Renal pelvis (tissue), 12 donors: ENCODE results near the gene HNRNPR. TPM values are rescaled to one million over a fixed set of nuclear protein-coding genes. Genes with fewer than 3 reads are reported as not detected.
"Not testable (repeated sequence)": the region's sequence is repeated elsewhere in the genome, so short reads cannot be mapped to it uniquely, and the experiment has no call there.

Source experiments
- DNase-seq: peaks from one replicate; pipeline ENCODE4 v3.0.0-alpha.2; 2013
- long read RNA-seq, 16 experiments: transcript quantifications; one replicate each; lab custom pipeline, GENCODE V29; 2026
- polyA plus RNA-seq, 3 donors: library from polyadenylated mRNA; unstranded; fragments of 120-200 nt; gene quantifications; one replicate each; pipeline ENCODE4 v1.2.1, GENCODE V29; 2013; ENCODE audit not compliant: insufficient read length in 3 of 3

Gene HNRNPR
- polyA plus RNA-seq = 100 to 1,000 TPM; 233 to 258 (median 243) TPM
- long read RNA-seq, donor 1, full-length matches to known transcripts = 35 of 81 reads
- long read RNA-seq, donor 1, partial matches to known transcripts = 11 of 81 reads
- long read RNA-seq, donor 1, other reads (novel, unspliced or antisense) = 35 of 81 reads
- long read RNA-seq, donor 2, full-length matches to known transcripts = 36 of 107 reads
- long read RNA-seq, donor 2, partial matches to known transcripts = 36 of 107 reads
- long read RNA-seq, donor 2, other reads (novel, unspliced or antisense) = 35 of 107 reads
- long read RNA-seq, donor 3, full-length matches to known transcripts = 41 of 109 reads
- long read RNA-seq, donor 3, partial matches to known transcripts = 47 of 109 reads
- long read RNA-seq, donor 3, other reads (novel, unspliced or antisense) = 21 of 109 reads
- long read RNA-seq, donor 4, full-length matches to known transcripts = 24 of 48 reads
- long read RNA-seq, donor 4, partial matches to known transcripts = 6 of 48 reads
- long read RNA-seq, donor 4, other reads (novel, unspliced or antisense) = 18 of 48 reads
- long read RNA-seq, donor 5, full-length matches to known transcripts = 15 of 24 reads
- long read RNA-seq, donor 5, partial matches to known transcripts = 0 of 24 reads
- long read RNA-seq, donor 5, other reads (novel, unspliced or antisense) = 9 of 24 reads
- long read RNA-seq, donor 6, full-length matches to known transcripts = 28 of 62 reads
- long read RNA-seq, donor 6, partial matches to known transcripts = 11 of 62 reads
- long read RNA-seq, donor 6, other reads (novel, unspliced or antisense) = 23 of 62 reads
- long read RNA-seq, donor 7, full-length matches to known transcripts = 27 of 99 reads
- long read RNA-seq, donor 7, partial matches to known transcripts = 52 of 99 reads
- long read RNA-seq, donor 7, other reads (novel, unspliced or antisense) = 20 of 99 reads
- long read RNA-seq, donor 8, full-length matches to known transcripts = 14 of 36 reads
- long read RNA-seq, donor 8, partial matches to known transcripts = 15 of 36 reads
- long read RNA-seq, donor 8, other reads (novel, unspliced or antisense) = 7 of 36 reads
- long read RNA-seq, donor 9, full-length matches to known transcripts = 39 of 96 reads
- long read RNA-seq, donor 9, partial matches to known transcripts = 18 of 96 reads
- long read RNA-seq, donor 9, other reads (novel, unspliced or antisense) = 39 of 96 reads
- long read RNA-seq, donor 10, full-length matches to known transcripts = 23 of 70 reads
- long read RNA-seq, donor 10, partial matches to known transcripts = 23 of 70 reads
- long read RNA-seq, donor 10, other reads (novel, unspliced or antisense) = 24 of 70 reads
- long read RNA-seq, donor 11, full-length matches to known transcripts = 16 of 49 reads
- long read RNA-seq, donor 11, partial matches to known transcripts = 27 of 49 reads
- long read RNA-seq, donor 11, other reads (novel, unspliced or antisense) = 6 of 49 reads
- long read RNA-seq, donor 12, full-length matches to known transcripts = 35 of 111 reads
- long read RNA-seq, donor 12, partial matches to known transcripts = 46 of 111 reads
- long read RNA-seq, donor 12, other reads (novel, unspliced or antisense) = 30 of 111 reads
- long read RNA-seq, donor 13, full-length matches to known transcripts = 21 of 44 reads
- long read RNA-seq, donor 13, partial matches to known transcripts = 6 of 44 reads
- long read RNA-seq, donor 13, other reads (novel, unspliced or antisense) = 17 of 44 reads
- long read RNA-seq, donor 14 = 0 reads
- long read RNA-seq, donor 15, full-length matches to known transcripts = 39 of 94 reads
- long read RNA-seq, donor 15, partial matches to known transcripts = 14 of 94 reads
- long read RNA-seq, donor 15, other reads (novel, unspliced or antisense) = 41 of 94 reads
- long read RNA-seq, donor 16, full-length matches to known transcripts = 25 of 107 reads
- long read RNA-seq, donor 16, partial matches to known transcripts = 50 of 107 reads
- long read RNA-seq, donor 16, other reads (novel, unspliced or antisense) = 32 of 107 reads

DNA sequence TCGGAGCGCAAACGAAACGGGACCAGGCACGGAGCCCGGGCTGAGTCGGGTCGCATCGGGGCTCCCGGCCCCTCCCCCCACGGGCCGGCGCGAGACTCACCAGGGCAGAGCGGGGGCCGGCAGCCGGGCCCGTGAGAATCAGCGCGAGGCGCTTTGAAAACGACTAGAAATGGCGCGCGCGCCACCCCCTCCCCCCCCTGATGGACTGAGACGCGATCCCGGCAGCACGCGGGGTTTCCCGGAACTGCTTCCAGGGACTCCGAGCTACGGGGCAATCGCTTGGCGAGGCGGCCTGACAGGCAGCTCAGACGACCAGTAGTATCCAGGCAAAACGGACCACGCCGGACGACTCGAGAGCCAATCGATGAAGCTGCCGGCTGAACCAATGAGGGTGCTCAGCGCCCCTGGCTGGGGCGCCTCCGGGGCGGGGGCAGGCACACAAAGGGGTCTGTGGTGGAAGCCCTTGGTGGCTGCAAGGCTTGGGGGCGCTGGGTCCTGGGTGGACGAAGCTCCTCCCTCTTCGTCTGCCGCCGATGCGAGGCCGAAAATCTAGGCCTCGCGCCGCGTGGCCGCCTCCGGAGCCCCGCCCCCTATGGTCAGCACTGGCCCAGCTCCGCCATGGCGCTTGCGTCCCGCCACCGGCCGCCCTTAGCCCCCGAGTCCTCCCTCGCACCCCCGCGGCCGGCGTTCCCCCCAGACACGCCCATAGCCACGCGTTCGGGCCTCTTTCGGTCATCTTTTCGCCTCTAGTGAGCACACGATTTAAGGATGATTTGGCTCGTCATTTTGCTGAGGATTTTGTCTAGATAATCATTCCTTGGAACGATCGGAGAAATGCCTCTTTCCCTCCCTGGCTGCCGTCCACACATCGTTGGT is at the start of gene HNRNPR:
Gene HNRNPR (minus strand): TSS at position 174 of the 876 bp plus-strand sequence. CDS start 3,276 bp downstream, outside the sequence.
- DNase-seq = peak; percentile 100

- DNase-seq = no peak
Observed at GRCh38 chr1:23393706-23394105, 49.6 kb upstream of the HNRNPR start.

DNA sequence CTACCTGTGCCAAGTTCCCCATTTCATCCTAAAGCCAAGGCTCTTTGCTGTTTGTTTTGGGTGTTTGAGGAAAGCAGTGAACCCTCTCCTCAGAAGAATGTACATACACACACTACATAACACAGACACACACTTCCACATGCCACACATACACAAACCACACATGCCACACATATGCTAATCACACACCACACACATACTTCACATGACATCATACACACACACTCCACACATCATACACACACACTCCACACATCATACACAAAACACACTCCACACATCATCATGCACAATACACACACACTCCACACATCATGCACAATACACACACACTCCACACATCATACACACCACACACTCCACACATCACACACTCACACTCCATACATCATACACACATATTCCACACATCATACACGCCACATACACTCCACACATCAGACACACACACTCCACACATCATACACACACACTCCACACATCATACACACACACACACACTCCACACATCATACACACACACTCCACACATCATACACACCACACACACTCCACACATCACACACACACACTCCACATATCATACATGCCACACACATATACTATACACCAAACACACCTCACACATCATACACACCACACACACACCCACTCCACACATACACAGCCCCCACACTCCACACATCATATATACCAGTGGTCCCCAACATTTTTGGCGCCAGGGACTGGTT is 48.2 kb upstream of the HNRNPR start:
- DNase-seq = no peak

- DNase-seq = no peak
Observed at GRCh38 chr1:23389837-23390321, 45.8 kb upstream of the HNRNPR start.

GRCh38 chr1:23387494-23387893 is 43.4 kb upstream of the HNRNPR start:
- DNase-seq = no peak

GRCh38 chr1:23385119-23385621 is 41.1 kb upstream of the HNRNPR start:
- DNase-seq = no peak

GRCh38 chr1:23384312-23385058 is 40.4 kb upstream of the HNRNPR start:
- DNase-seq = no peak

GRCh38 chr1:23383577-23384311 is 39.7 kb upstream of the HNRNPR start:
- DNase-seq = no peak

- DNase-seq = no peak
Observed at GRCh38 chr1:23381233-23381885, 37.3 kb upstream of the HNRNPR start.

DNA sequence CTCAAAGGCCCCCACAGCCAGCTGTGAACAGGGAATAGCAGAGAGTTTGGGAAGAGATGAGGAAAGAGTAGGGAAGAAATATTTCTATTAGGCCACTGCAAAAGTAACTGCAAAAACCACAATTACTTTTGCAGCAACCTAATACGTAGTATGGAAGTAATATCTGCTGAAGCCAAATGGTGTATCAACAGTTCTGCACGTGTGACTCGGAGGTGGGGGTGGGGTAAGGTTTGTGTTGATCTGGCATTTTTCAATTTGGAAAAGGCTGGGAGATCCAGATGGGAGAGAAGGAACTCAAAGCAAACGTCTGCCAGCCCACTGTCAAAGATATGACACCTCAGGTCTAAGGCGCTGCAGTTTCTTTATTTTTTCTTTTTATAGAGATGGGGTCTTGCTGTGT is 36.6 kb upstream of the HNRNPR start:
- DNase-seq = no peak

DNA sequence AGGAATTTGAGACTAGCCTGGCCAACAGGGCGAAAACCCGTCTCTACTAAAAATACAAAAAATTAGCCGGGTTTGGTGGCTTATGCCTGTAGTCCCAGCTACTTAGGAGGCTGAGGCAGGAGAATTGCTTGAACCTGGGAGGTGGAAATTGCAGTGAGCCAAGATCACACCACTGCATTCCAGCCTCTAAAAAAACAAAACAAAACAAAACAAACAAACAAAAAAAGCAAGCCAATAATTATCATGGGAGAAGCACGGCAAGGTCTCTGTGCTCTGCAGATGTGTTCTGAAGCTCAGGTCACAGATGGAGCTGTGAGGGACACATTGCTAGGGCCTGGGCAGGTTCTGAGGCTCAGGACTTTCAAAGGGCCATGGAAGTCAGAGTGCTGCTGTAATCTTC is 36.2 kb upstream of the HNRNPR start:
- DNase-seq = not testable (repeated sequence)

DNA sequence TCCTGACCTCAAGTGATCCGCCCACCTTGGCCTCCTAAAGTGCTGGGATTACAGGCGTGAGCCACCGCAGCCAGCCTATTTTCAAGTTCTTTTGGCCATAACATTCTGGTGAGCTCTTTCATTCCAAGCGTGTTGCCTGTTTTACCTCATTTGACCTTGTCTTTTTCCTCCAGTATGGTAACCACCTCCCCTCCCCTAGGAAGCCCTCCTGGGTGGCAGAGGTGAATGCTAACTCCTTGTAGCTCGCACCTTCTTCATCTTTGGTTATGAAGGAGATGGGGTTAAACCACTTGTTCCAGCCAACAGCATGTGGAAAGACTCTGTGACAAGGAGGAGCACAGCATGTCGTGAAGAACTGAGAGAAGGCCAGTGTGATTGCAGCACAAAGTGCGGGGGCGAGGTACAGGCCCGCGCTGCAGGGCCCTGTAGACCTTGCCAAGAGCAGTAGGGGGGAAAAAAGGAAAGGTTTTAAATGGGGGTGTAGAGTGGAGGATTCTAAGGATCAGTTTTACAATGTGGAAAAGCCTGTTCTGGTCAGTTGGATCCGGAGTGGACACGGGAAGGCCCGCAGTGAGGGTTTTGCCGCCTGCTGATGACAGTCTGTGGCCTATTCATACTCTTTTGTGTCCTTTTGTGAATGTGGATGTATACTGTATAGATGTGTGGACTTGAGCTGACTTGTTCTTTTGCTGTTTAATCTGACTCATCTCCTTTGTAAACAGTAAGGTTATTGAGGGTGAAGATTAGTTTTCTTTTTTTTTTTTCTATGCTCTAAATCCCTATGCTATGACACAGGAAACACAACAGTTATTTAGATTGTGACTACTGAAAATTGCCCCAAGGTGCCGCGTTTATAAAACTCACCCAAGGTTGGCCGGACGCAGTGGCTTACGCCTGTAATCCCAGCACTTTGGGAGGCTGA is 33.1 kb upstream of the HNRNPR start:
- DNase-seq = no peak

GRCh38 chr1:23374079-23374735 is 30.1 kb upstream of the HNRNPR start:
- DNase-seq = not testable (repeated sequence)
